NCI-H1694 treated with DMSO at 0.1 percent for 48 hours (cell line): ENCODE data around the gene MORN1.

ENCODE experiments used
- DNase-seq: peaks from one replicate; lab custom pipeline; 2025; lab: John Stamatoyannopoulos, UW

The MORN1 gene

DNA sequence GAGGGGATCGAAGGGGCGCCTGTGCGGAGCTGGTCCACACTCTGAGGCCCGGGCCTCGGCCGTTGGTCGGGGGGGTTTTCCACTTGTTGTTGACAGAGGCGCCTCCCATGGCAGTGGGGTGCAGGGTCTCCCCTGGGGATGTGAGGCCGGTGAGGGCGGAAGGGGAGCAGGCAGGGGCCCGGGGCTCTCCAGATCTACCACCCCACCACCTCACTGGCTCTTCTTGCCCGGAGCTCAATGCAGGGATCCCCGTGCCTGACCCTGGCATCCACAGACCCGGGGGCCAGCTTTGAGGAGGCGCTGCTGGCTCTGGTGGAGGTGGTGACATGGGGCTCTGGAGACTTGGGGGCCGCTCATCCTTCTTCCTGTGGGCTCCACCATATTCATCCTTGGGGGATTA lies 28.1 kb upstream of the MORN1 start:
- DNase-seq = no peak

GRCh38 chr1:2418791-2419320 lies 27.5 kb upstream of the MORN1 start:
- DNase-seq = no peak

- no peak for DNase-seq
Measured at GRCh38 chr1:2417833-2418225, 26.5 kb upstream of the MORN1 start.

DNA sequence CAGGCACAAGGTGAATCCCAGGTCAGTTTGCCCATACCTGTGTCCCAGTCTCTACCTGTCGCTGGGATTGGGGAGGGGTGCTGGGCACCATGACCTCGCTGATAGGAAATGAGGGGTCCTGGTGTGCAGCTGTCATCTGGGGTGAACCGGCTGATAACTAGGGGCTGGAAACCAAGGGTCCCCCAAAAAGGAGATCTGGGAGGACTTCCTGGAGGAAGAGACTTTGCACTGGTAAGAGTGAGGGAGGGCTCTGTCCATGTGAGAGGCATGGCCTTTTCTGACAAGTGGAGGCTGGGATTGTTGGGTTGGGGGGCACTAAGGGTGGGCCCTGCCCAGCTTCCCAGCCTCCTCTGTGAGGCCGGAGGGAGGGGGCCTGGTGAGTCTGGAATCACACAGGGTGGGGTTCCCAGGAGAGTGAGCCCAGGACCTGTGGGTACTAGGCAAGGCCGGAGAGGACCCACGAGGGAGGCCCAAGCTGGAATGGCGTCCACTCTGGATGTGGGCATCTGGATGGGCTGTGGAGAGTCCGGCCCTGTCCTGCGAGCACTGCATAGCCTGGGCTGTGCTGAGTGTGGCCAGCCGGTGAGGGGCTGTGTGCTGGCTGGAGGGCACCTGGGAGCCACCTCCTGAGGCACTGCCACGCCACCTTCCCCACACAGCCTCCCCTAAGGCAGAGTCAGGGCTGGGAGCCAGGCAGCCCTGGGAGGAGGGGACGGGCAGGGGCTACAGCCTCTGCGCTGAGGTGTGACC lies 25.9 kb upstream of the MORN1 start:
- DNase-seq = no peak

DNA sequence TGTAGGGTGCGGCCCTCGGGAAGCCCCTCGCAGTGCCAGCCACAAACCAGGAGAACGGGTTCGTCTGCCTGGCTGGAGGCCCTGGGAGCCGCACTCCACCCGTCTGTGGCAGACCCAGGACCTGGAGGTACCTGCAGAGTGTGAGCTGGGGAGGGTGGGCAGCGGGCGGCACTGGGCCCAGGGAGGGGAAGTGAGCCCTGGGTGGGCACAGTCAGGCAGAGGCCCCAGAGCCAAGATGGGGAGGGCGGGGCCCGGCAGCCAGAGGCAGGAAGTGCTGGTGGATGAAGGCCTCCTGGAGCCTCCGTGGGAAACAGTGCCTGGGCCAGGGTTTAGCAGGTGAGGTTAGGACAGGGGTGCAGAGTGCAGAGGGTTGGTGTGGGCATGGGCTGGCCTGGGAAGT lies 25.0 kb upstream of the MORN1 start:
- DNase-seq = no peak

GRCh38 chr1:2415801-2416208 lies 24.5 kb upstream of the MORN1 start:
- DNase-seq = no peak

GRCh38 chr1:2415337-2415736 lies 24.0 kb upstream of the MORN1 start:
- no peak for DNase-seq

GRCh38 chr1:2414297-2414958 lies 23.1 kb upstream of the MORN1 start:
- DNase-seq = peak; percentile 58

GRCh38 chr1:2413495-2414296 lies 22.3 kb upstream of the MORN1 start:
- no peak for DNase-seq

DNA sequence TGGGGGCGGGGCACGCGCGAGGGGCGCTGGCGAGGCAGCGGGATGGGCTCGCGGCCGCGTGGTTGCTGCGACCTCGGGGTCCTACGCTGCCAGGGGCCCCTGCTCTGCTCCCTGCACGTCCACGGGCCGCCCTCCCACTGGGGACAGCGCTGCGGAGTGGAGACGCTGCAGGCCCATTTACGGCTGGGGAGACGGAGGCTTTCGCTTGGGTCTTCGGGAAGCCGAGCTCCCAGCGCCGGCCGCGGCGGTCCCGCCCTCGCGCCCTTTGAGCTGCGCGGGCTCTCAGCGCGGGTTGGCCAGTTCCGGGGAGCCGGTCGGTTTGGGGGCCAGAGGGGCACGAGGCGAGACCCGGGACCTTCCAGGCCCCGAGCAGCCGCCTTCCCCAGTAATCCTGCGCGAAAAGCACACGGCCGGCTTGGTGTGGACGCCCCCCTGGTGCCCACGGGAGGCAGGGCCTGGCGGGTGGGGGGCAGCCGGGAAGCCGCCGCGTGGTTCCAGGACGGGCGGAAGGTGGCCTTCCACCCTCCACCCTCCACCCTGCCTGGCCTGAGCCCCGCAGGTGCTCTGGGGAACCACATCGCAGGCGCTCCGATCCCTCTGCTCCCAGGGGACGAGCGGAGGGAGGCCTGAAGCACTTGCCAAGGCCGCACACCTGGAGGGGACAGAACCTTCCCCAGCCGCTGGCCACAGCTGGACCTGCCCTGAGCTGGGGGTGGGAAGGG lies 21.6 kb upstream of the MORN1 start:
- no peak for DNase-seq

GRCh38 chr1:2412395-2412772 lies 21.0 kb upstream of the MORN1 start, which contains the start of gene PEX10:
PEX10 (minus strand) TSS chr1:2412564; CDS start chr1:2412502, 62 bp downstream.
- DNase-seq = peak; percentile 81

- DNase-seq = no peak
Measured at GRCh38 chr1:2411801-2412394, 20.5 kb upstream of the MORN1 start.

DNA sequence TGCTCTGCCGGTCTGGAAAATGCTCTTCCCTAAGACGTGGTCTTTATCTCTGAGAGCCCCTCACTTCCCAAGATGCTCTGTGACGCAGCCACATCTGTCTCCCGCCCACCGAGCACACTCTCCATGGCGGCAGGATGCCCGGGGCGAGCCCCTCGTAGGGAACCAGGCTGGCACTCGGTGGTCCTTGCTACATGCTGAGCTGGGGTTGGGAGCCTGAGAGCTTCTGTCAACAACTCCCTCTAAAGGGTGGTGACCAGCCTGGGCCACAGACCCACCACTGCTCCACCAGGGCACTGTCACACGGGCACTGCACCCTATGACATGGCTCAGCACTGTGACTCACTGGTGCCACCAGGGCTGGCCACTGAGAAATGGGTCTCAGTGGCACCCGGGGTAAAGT lies 18.4 kb upstream of the MORN1 start:
- DNase-seq = no peak

GRCh38 chr1:2408859-2409276 lies 17.5 kb upstream of the MORN1 start:
- DNase-seq = no peak

DNA sequence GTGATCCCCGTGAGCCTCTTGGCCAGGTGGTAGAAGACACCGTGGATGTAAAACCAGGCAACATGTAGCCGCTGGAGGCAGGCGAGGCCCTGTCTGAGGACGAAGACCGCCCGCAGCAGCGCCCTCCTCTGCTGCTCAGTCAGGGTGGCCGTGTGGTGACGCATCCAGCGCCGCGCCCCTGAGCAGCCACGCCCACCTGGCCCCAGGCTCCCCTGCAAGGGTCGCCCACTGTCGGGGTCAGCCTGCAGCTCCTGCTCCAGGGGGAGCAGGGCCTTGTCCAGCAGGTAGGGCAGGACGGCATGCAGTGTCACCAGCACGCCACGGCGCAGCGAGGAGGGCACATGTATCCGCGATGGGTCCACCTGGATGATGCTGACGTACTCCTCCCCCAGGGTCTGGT lies 17.1 kb upstream of the MORN1 start:
- DNase-seq = no peak

GRCh38 chr1:2407991-2408275 lies 16.6 kb upstream of the MORN1 start:
- no peak for DNase-seq

- no peak for DNase-seq
Measured at GRCh38 chr1:2407166-2407990, 16.0 kb upstream of the MORN1 start.

GRCh38 chr1:2406451-2407041 lies 15.2 kb upstream of the MORN1 start:
- DNase-seq = no peak

DNA sequence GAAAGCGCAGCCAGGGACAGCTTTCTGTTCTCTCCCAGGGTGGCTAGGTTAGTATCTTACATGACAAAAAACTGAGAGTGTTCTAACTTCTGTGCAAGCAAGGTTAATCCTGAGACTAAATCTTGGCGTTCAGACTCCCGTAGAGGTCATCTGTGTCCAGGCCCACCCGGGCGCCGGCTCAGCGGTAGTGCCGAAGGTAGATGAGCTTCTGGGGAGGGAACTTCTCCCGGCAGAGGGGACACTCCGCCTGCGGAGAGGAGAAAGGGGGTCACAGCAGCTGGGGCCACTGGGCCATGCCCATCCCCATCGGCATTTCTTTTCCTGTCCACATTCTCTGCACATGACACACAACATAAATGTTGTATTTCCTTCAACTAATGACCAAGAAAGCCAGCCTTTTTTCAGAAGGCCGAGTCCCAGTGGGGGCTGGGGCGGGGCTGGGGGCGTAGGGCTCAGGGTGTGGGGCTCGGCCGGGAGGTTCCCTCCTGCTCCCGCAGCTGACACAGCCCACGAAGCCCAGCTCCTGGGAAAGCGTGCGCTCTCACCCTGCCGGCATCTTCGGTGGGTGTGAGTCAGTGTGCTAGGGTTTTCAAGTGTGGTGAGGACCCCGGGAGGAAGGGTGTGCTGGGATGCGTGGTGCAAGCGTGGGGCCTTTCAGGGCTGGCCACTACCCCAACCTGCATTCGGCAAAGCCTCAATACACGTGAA lies 14.4 kb upstream of the MORN1 start:
- no peak for DNase-seq
